GM21825 (cell line): ENCODE measurements around the gene SLC22A6.

Source experiments
- ATAC-seq: cut with Tn5 transposase; IDR thresholded peaks from one replicate; pipeline ENCODE4 v1.9.1; 2021; ENCODE audit warnings: mild to moderate bottlenecking, moderate library complexity; ENCODE audit not compliant: unreplicated experiment

Gene SLC22A6

GRCh38 chr11:62933750-62934495 is 50.8 kb downstream of the SLC22A6 start:
- no peak for ATAC-seq

GRCh38 chr11:62933285-62933684 is 51.5 kb downstream of the SLC22A6 start:
- ATAC-seq = no peak

GRCh38 chr11:62931499-62932278 is 53.1 kb downstream of the SLC22A6 start:
- no peak for ATAC-seq

- no peak for ATAC-seq
These were observed 54.1 kb downstream of the SLC22A6 start for GRCh38 chr11:62930666-62931065.

- ATAC-seq = no peak
These were observed 54.6 kb downstream of the SLC22A6 start for GRCh38 chr11:62930157-62930556.

GRCh38 chr11:62928011-62928410 is 56.8 kb downstream of the SLC22A6 start:
- ATAC-seq = no peak

GRCh38 chr11:62926680-62927455 is 57.9 kb downstream of the SLC22A6 start:
- no peak for ATAC-seq
